Daoy (cell line): ENCODE data around the gene RIN1. TPM values are rescaled to one million over a fixed set of nuclear protein-coding genes. Genes with fewer than 3 reads are reported as not detected.
"Not testable (repeated sequence)": the region's sequence is repeated elsewhere in the genome, so short reads cannot be mapped to it uniquely, and the experiment has no call there.

ENCODE experiments used
- DNase-seq: peaks from one replicate; pipeline ENCODE4 v3.0.0-alpha.2; 2015; ENCODE audit warnings: low read depth
- total RNA-seq: library from RNA; depleted of rRNA; stranded (reverse); fragments of >200 nt; shearing (Covaris generic); gene quantifications from 2 replicates; pipeline ENCODE4 v1.2.3, GENCODE V29; 2014

Gene RIN1
- total RNA-seq, 1 experiment from 2014 or later = 14.6 TPM

- no peak for DNase-seq
These were observed 23.4 kb upstream of the RIN1 start for GRCh38 chr11:66359662-66360087.

GRCh38 chr11:66350560-66351235 lies 14.5 kb upstream of the RIN1 start:
- DNase-seq = not testable (repeated sequence)

GRCh38 chr11:66349084-66349386 lies 12.8 kb upstream of the RIN1 start:
- DNase-seq = no peak

GRCh38 chr11:66347425-66348276 lies 11.4 kb upstream of the RIN1 start, which contains the start of gene B4GAT1:
Gene B4GAT1, minus strand, starts transcription at chr11:66347629. Its CDS starts 84 bp downstream, at chr11:66347545.
- peak; percentile 89 for DNase-seq

GRCh38 chr11:66346476-66347424 lies 10.5 kb upstream of the RIN1 start:
- no peak for DNase-seq

- no peak for DNase-seq
These were observed 9.0 kb upstream of the RIN1 start for GRCh38 chr11:66345316-66345649.

GRCh38 chr11:66344550-66345315 lies 8.5 kb upstream of the RIN1 start, which contains the start of gene BRMS1:
Gene BRMS1, minus strand, starts transcription at chr11:66345104. Its CDS starts 2,870 bp downstream, at chr11:66342234.
- DNase-seq = peak; percentile 97

GRCh38 chr11:66343176-66343575 lies 6.9 kb upstream of the RIN1 start:
- no peak for DNase-seq

- no peak for DNase-seq
These were observed 5.4 kb upstream of the RIN1 start for GRCh38 chr11:66341502-66342126.

- no peak for DNase-seq
These were observed 4.6 kb upstream of the RIN1 start for GRCh38 chr11:66340596-66341501.

GRCh38 chr11:66339686-66340483 lies 3.7 kb upstream of the RIN1 start:
- DNase-seq = no peak

- no peak for DNase-seq
These were observed 3.0 kb upstream of the RIN1 start for GRCh38 chr11:66339162-66339675.

GRCh38 chr11:66338276-66339161 lies 2.3 kb upstream of the RIN1 start:
- no peak for DNase-seq

GRCh38 chr11:66337103-66337899 lies 1.1 kb upstream of the RIN1 start:
- peak; percentile 39 for DNase-seq

GRCh38 chr11:66335531-66336233 lies 552 bp downstream of the RIN1 start:
- DNase-seq = peak; percentile 77
